A549 treated with AZD9567 at 1 μM for 4 hours (cell line): ENCODE measurements around the gene EXOSC2. TPM values are rescaled to one million over a fixed set of nuclear protein-coding genes. Genes with fewer than 3 reads are reported as not detected.

Source experiments
- total RNA-seq: library from RNA; stranded (reverse); fragments of 200-300 nt; extraction: Qiagen RNA extraction; gene quantifications from 5 replicates; pipeline ENCODE4 v1.2.3, GENCODE V29; 2022; ENCODE audit not compliant: insufficient read depth

EXOSC2 gene, protein sequence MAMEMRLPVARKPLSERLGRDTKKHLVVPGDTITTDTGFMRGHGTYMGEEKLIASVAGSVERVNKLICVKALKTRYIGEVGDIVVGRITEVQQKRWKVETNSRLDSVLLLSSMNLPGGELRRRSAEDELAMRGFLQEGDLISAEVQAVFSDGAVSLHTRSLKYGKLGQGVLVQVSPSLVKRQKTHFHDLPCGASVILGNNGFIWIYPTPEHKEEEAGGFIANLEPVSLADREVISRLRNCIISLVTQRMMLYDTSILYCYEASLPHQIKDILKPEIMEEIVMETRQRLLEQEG
- 50.0 to 72.0 TPM (median 53.7 TPM) in 5 replicates for total RNA-seq

DNA sequence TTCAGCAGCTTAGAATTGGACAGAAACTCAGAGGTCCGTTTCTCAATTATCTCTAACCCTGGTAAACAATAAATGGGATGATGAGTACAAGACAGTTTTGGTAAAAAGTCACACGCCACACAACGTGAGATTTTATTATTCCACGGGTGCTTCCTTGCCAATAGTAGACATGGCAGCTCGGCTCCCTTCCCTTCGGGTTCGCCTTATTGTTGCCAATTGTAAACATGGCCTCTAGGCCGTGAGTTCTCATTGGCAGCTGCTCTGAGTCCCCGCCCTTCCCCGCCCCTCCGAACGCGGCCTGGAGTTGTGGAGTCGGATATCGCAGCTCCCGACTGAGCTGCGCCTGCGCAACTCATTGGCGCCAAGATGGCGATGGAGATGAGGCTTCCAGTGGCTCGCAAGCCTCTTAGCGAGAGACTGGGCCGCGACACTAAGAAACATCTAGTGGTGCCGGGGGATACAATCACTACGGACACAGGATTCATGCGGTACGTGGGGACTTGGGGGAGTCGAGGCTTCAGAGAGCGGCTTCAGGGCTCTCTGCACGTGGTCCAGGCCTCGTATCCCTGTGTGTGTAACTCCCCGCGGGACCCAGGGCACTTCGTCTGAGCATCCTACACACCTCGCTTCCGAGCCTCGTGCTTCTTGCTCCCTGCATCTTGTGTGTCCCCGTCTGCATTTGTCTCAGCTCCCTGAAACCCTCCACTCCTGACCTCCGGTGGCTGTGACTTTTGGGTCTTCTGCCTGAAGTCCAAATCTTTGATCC is at the start of gene EXOSC2:
EXOSC2 (plus strand) TSS at position 355 of the 766 bp plus-strand sequence; CDS start at position 367, 12 bp downstream.

GRCh38 chr9:130664251-130665028 is 29.1 kb upstream of the EXOSC2 start, which contains the start of gene PRDM12:
Gene PRDM12, plus strand, starts transcription at chr9:130664594. Its CDS starts 60 bp downstream, at chr9:130664654.

Other genes starting within 250 kb of the EXOSC2 start
- gene ASS1, start 248.8 kb upstream of the EXOSC2 start, total RNA-seq = 17.3 to 22.3 TPM (median 18.6 TPM) in 5 replicates
- 47.8 to 59.5 TPM (median 52.1 TPM) in 5 replicates for gene FUBP3, start 114.2 kb upstream of the EXOSC2 start, total RNA-seq
- 0.29 to 0.35 TPM (median 0.32 TPM) in 4 of 5 replicates, not detected in the other for gene PRDM12, start 29.2 kb upstream of the EXOSC2 start, total RNA-seq
- 37.3 to 49.4 TPM (median 46.5 TPM) in 5 replicates for gene ABL1, start 141.5 kb downstream of the EXOSC2 start, total RNA-seq
- not detected in 5 replicates for gene QRFP, start 203.0 kb downstream of the EXOSC2 start, total RNA-seq
- gene FIBCD1, start 245.5 kb downstream of the EXOSC2 start, total RNA-seq = 10.5 to 15.5 TPM (median 12.2 TPM) in 5 replicates